HCT116 (cell line): ENCODE measurements around the gene MPPED1. TPM values are rescaled to one million over a fixed set of nuclear protein-coding genes. Genes with fewer than 3 reads are reported as not detected.

Experiments used
- ATAC-seq: fragments of 200-7000 bp; cut with Tn5 transposase; 2 replicates; pipeline ENCODE4 v1.9.1; 2020; ENCODE audit warnings: mild to moderate bottlenecking, moderate library complexity
- BruUV-seq: library from RNA; stranded (reverse); fragments of 400-500 nt; replicated peaks from 2 replicates; lab custom pipeline; 2021; lab: Mats Ljungman, UMichigan
- CTCF ChIA-PET: fragments of 300-600 bp; sonication (Branson Sonifier 250); formaldehyde crosslinking; loops from one replicate; lab custom pipeline; 2021; ENCODE audit warnings: antibody characterized with exemption; lab: Charles Lee
- POLR2A ChIA-PET: fragments of 300-600, 350-600 bp; sonication (Branson Sonifier 250); formaldehyde crosslinking; loops from one replicate; lab custom pipeline; 2021; ENCODE audit warnings: antibody characterized with exemption; lab: Charles Lee
- RAD21 ChIA-PET, 2 experiments: fragments of 300-600 bp; sonication (Branson Sonifier 250); formaldehyde crosslinking; loops; one replicate each; lab custom pipeline; 2023; ENCODE audit warnings: low total read pairs in 2 of 2; ENCODE audit not compliant: uncharacterized antibody in 2 of 2, unreplicated experiment in 2 of 2, low non-redundant PET in 1 of 2; lab: Charles Lee
- DNase-seq: peaks from one replicate; pipeline ENCODE4 v3.0.0-alpha.2; 2010; ENCODE audit warnings: low read depth, low spot score
- H2AFZ ChIP-seq: fragments of 200-600 bp; shearing (Covaris generic), sonication (generic); 2 replicates; pipeline ENCODE4 v1.6.1; 2017; ENCODE audit warnings: low read depth, mixed run types, mixed read lengths, antibody characterized with exemption, low read length; ENCODE audit not compliant: poor library complexity, severe bottlenecking
- H3K27ac ChIP-seq: 2 replicates; pipeline ENCODE4 v1.5.1; 2012; ENCODE audit warnings: low read depth, low read length
- H3K27me3 ChIP-seq: fragments of 200-600 bp; sonication (generic); 2 replicates; pipeline ENCODE4 v1.6.1; 2016; ENCODE audit warnings: mixed run types, low read length, mixed read lengths; ENCODE audit not compliant: insufficient read depth
- H3K36me3 ChIP-seq, 2 experiments: fragments of 200-500 bp in 1 of 2; fragments of 200-600 bp in 1 of 2; sonication (Bioruptor generic) in 1 of 2; sonication (generic) in 1 of 2; 2 replicates each; pipeline versions ENCODE4 v1.5.1 to v1.6.1; 2014 to 2016; ENCODE audit warnings: low read length in 2 of 2, inconsistent platforms in 1 of 2, mixed read lengths in 1 of 2, mixed run types in 1 of 2; ENCODE audit not compliant: insufficient read depth in 2 of 2, control insufficient read depth in 1 of 2
- H3K4me1 ChIP-seq, 2 experiments: fragments of 200-600 bp in 1 of 2; sonication (generic) in 1 of 2; 2 replicates each; pipeline versions ENCODE4 v1.5.1 to v1.6.1; 2012 to 2017; ENCODE audit warnings: low read length in 2 of 2, inconsistent platforms in 1 of 2, mild to moderate bottlenecking in 1 of 2, mixed read lengths in 1 of 2, mixed run types in 1 of 2, moderate library complexity in 1 of 2; ENCODE audit not compliant: insufficient read depth in 2 of 2, control insufficient read depth in 1 of 2
- H3K4me2 ChIP-seq: fragments of 200-600 bp; sonication (generic); 2 replicates; pipeline ENCODE4 v1.6.1; 2017; ENCODE audit warnings: mixed run types, low read length, mixed read lengths
- H3K4me3 ChIP-seq, 2 experiments: fragments of 200-600 bp in 1 of 2; sonication (generic) in 1 of 2; replicated peaks in 1 of 2; 2 replicates each; pipeline ENCODE4 v1.5.1; 2011 to 2016; ENCODE audit warnings: low read length in 2 of 2, control low read depth in 1 of 2, low read depth in 1 of 2, mild to moderate bottlenecking in 1 of 2, mixed read lengths in 1 of 2, mixed run types in 1 of 2
- H3K79me2 ChIP-seq: fragments of 200-600 bp; sonication (generic); 2 replicates; pipeline ENCODE4 v1.6.1; 2017; ENCODE audit warnings: mild to moderate bottlenecking, mixed run types, low read length, moderate library complexity, mixed read lengths; ENCODE audit not compliant: insufficient read depth
- H3K9ac ChIP-seq: fragments of 200-600 bp; sonication (generic); 2 replicates; pipeline ENCODE4 v1.6.1; 2016; ENCODE audit warnings: low read length, mixed read lengths
- H3K9me2 ChIP-seq: fragments of 200-600 bp; sonication (generic), shearing (Covaris generic); 2 replicates; pipeline ENCODE4 v1.6.1; 2017; ENCODE audit warnings: mixed run types, mild to moderate bottlenecking, moderate library complexity; ENCODE audit not compliant: insufficient read depth
- H3K9me3 ChIP-seq, 2 experiments: fragments of 200-500 bp in 1 of 2; fragments of 200-600 bp in 1 of 2; sonication (Bioruptor generic) in 1 of 2; sonication (generic) in 1 of 2; 2 replicates each; pipeline ENCODE4 v1.6.1; 2014 to 2017; ENCODE audit warnings: low read length in 2 of 2, mixed read lengths in 2 of 2, inconsistent platforms in 1 of 2, low read depth in 1 of 2, mild to moderate bottlenecking in 1 of 2, mixed run types in 1 of 2, moderate library complexity in 1 of 2; ENCODE audit not compliant: control insufficient read depth in 1 of 2, insufficient read depth in 1 of 2
- H4K20me1 ChIP-seq: fragments of 200-600 bp; sonication (generic), shearing (Covaris generic); 2 replicates; pipeline ENCODE4 v1.6.1; 2017; ENCODE audit warnings: mixed run types, mild to moderate bottlenecking, moderate library complexity; ENCODE audit not compliant: insufficient read depth
- ELF1 ChIP-seq: IDR thresholded peaks from 2 replicates; pipeline ENCODE4 v1.6.1; 2012; ENCODE audit warnings: low read depth, borderline replicate concordance
- EZH2 ChIP-seq: fragments of 200-600 bp; sonication (generic); IDR thresholded peaks from 2 replicates; pipeline ENCODE4 v1.6.1; 2017; ENCODE audit warnings: antibody characterized with exemption, mixed run types
- EZH2phosphoT487 ChIP-seq: fragments of 200-600 bp; IDR thresholded peaks from 2 replicates; pipeline ENCODE4 v1.6.1; 2018; ENCODE audit warnings: antibody characterized with exemption, borderline replicate concordance
- FOSL1 ChIP-seq: IDR thresholded peaks from 2 replicates; pipeline ENCODE4 v1.6.1; 2012; ENCODE audit warnings: low read depth
- JUND ChIP-seq: IDR thresholded peaks from 2 replicates; pipeline ENCODE4 v1.6.1; 2012
- POLR2A ChIP-seq: IDR thresholded peaks from 2 replicates; pipeline ENCODE4 v1.7.0; 2011; ENCODE audit warnings: borderline replicate concordance; ENCODE audit not compliant: insufficient read depth, insufficient read length; ENCODE audit errors: extremely low read depth
- SP1 ChIP-seq: IDR thresholded peaks from 2 replicates; pipeline ENCODE4 v1.6.1; 2012; ENCODE audit warnings: low read depth
- TCF7L2 ChIP-seq: IDR thresholded peaks from 2 replicates; pipeline ENCODE4 v1.7.0; 2011; ENCODE audit warnings: borderline replicate concordance, inconsistent platforms; ENCODE audit not compliant: insufficient read depth, insufficient read length; ENCODE audit errors: extremely low read depth
- ZFX ChIP-seq: fragments of 450-650 bp; IDR thresholded peaks from 2 replicates; pipeline ENCODE4 v1.6.1; 2017
- ZNF274 ChIP-seq: fragments of 200-500 bp; sonication (Bioruptor generic); IDR thresholded peaks from 2 replicates; pipeline ENCODE4 v1.6.1; 2014; ENCODE audit warnings: mild to moderate bottlenecking, low read depth, low read length, inconsistent platforms
- intact Hi-C: fragments of 100-400 bp; cut with micrococcal nuclease; formaldehyde crosslinking; loops from 2 replicates; pipeline ENCODE4 v1.10.0; 2022
- total RNA-seq: library from RNA; stranded (reverse); gene quantifications from one replicate; pipeline ENCODE4 v1.2.1, GENCODE V29; 2021; ENCODE audit not compliant: unreplicated experiment
- TF ChIP-seq, protein P1 (sequence below), 3 experiments: fragments of 200-600 bp in 1 of 3; sonication (generic) in 1 of 3; IDR thresholded peaks in 2 of 3; conservative IDR thresholded peaks in 1 of 3; 2 replicates each; pipeline ENCODE4 v1.5.1; 2012 to 2017; ENCODE audit warnings: low read depth in 2 of 3, low read length in 2 of 3, antibody characterized with exemption in 1 of 3, borderline replicate concordance in 1 of 3, control low read depth in 1 of 3, mild to moderate bottlenecking in 1 of 3, mixed read lengths in 1 of 3, mixed run types in 1 of 3, moderate library complexity in 1 of 3; ENCODE audit not compliant: insufficient read depth in 1 of 3
- TF ChIP-seq, protein P2 (sequence below): IDR thresholded peaks from 2 replicates; pipeline ENCODE4 v1.6.1; 2012

MPPED1 gene
- total RNA-seq, 1 experiment from 2014 or later: not detected

DNA sequence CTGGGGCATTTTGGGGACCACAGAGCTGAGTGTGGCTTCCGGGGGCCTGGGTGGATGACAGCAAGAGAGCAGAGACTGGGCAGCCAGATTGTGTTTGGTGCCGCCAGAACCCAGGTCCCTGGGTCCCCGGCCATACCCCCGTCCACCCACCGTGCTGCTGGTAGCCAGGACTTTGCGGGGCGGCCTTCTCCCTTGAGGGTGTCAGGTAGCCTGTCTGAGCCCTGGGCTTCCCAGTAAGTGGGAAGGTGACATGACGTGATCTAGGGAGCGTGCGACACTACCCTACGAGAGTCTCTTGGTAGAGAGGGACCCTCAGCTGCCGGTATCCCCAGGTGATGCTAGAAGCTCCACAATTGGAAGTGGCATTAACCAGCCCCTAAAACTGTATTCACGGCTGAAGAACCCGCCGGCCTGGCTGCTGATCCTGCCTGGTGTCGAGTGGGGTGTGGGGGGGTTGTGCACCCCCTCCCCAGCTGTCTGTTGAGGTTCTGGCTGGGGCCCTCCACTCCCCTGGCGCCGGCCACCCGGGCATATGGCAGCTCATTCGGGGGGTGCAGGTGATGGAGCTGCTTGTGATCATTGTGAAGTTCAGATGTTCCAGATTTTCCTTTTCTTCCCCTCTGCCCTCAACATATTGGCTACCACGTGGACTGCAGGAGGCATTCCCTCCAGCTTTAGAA lies 66.9 kb downstream of the MPPED1 start:
- Histone ChIP-seq H3K27me3 (no peaks in the 10 kb centered on the region), H3K36me3 (no peaks in the 10 kb centered on the region), H3K4me2 (no peak overlapping the region), H3K27ac (no peak overlapping the region), H3K4me1 (no peaks in the 10 kb centered on the region), H3K9ac (no peak overlapping the region), H3K79me2 (no peaks in the 10 kb centered on the region), H3K4me3 (no peak overlapping the region), H3K9me2 (no peaks in the 10 kb centered on the region), H2AFZ (no peak overlapping the region), H3K9me3 (no peaks in the 10 kb centered on the region), H4K20me1 (no peaks in the 10 kb centered on the region)
- no peak for ATAC-seq
- ChIA-PET RAD21 (no interaction called here), POLR2A (no interaction called here), CTCF (no interaction called here)
- no TSS peak for BruUV-seq
- intact Hi-C loops: no loop called here
- DNase-seq: no peak
- TF ChIP-seq, protein P1, sequence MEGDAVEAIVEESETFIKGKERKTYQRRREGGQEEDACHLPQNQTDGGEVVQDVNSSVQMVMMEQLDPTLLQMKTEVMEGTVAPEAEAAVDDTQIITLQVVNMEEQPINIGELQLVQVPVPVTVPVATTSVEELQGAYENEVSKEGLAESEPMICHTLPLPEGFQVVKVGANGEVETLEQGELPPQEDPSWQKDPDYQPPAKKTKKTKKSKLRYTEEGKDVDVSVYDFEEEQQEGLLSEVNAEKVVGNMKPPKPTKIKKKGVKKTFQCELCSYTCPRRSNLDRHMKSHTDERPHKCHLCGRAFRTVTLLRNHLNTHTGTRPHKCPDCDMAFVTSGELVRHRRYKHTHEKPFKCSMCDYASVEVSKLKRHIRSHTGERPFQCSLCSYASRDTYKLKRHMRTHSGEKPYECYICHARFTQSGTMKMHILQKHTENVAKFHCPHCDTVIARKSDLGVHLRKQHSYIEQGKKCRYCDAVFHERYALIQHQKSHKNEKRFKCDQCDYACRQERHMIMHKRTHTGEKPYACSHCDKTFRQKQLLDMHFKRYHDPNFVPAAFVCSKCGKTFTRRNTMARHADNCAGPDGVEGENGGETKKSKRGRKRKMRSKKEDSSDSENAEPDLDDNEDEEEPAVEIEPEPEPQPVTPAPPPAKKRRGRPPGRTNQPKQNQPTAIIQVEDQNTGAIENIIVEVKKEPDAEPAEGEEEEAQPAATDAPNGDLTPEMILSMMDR (IDR thresholded peaks at IDR 0.05 in 2 of 3, conservative IDR thresholded peaks at IDR 0.05 in 1 of 3; ENCODE audit: borderline replicate concordance in 1 of 3, insufficient read depth in 1 of 3, low read depth in 2 of 3, low read length in 2 of 3): no peak
- TF ChIP-seq, protein P2, sequence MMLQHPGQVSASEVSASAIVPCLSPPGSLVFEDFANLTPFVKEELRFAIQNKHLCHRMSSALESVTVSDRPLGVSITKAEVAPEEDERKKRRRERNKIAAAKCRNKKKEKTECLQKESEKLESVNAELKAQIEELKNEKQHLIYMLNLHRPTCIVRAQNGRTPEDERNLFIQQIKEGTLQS: no peak
- TF ChIP-seq TCF7L2 (no peak), EZH2 (no peak), ELF1 (no peak), ZFX (no peak), FOSL1 (no peak), JUND (no peak), SP1 (no peak), ZNF274 (no peak), POLR2A (no peak), EZH2phosphoT487 (no peak)
